Cardiac muscle cell (in vitro differentiated cells and primary cell): Measurements from ENCODE around the gene ZNF554. TPM values are rescaled to one million over a fixed set of nuclear protein-coding genes. Genes with fewer than 3 reads are reported as not detected.
"Not testable (repeated sequence)": the region's sequence is repeated elsewhere in the genome, so short reads cannot be mapped to it uniquely, and the experiment has no call there.

Experiments used
- DNase-seq, 2 donors: peaks; one replicate each; pipeline versions ENCODE4 v3.0.0 to v3.0.0-alpha.2; 2010 to 2017; ENCODE audit warnings: low read depth in 1 of 2, low spot score in 1 of 2
- H3K27ac ChIP-seq: fragments of 200-600 bp; sonication (generic); 2 replicates; pipeline ENCODE4 v1.5.1; 2016
- H3K27me3 ChIP-seq: fragments of 200-600 bp; sonication (generic); 2 replicates; pipeline ENCODE4 v1.6.0; 2016; ENCODE audit warnings: control low read depth
- H3K36me3 ChIP-seq: fragments of 200-600 bp; sonication (generic); 2 replicates; pipeline ENCODE4 v1.5.1; 2016; ENCODE audit warnings: control low read depth
- H3K4me1 ChIP-seq: fragments of 200-600 bp; sonication (generic); 2 replicates; pipeline ENCODE4 v1.8.1; 2017; ENCODE audit warnings: low read depth, mild to moderate bottlenecking, mixed run types
- H3K4me3 ChIP-seq: fragments of 200-600 bp; sonication (generic); 2 replicates; pipeline ENCODE4 v1.5.1; 2016; ENCODE audit warnings: mild to moderate bottlenecking
- H3K9me3 ChIP-seq: fragments of 200-600 bp; sonication (generic); 2 replicates; pipeline ENCODE4 v1.5.1; 2017; ENCODE audit warnings: low read depth, mild to moderate bottlenecking, control low read depth
- polyA plus RNA-seq: library from polyadenylated mRNA; unstranded; fragments of >200 nt; fragmentation: Nextera tagmentation; extraction: Ambion mirVana; gene quantifications from 2 replicates; pipeline ENCODE4 v1.2.1, GENCODE V29; 2016
- total RNA-seq: library from RNA; depleted of rRNA; stranded (reverse); fragments of >200 nt; gene quantifications from 2 replicates; pipeline ENCODE4 v1.2.3, GENCODE V29; 2016
- TF ChIP-seq, protein P1 (sequence below): IDR thresholded peaks from 2 replicates; pipeline ENCODE4 v1.5.1; 2012; ENCODE audit warnings: low read depth, mild to moderate bottlenecking, low read length

ZNF554 gene
- total and polyA plus RNA-seq, 2 experiments from 2014 or later: 11.1 to 18.2 TPM

DNA sequence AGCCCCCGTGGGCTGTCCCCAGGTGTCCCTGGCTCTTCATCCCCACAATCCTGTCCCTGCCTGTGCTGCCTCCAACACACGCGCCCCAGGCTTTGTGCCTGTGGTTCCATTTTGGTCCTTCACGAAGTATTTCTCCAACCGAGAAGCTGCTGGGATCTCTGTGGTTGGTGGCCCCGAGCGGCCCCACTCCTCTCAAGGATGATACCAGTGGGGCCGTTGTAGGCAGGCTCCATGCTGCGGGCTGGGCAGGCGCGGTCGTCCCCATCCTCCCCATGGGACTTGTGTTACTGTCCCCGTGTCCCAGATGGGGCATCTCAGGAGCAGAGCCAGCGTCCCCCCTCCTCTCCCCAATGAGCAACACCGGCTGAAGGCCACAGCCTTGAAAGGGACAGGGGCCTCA is 3.7 kb upstream of the ZNF554 start:
- Histone ChIP-seq H3K4me3 (no peak overlapping the region), H3K9me3 (no peaks in the 10 kb centered on the region), H3K27me3 (no peaks in the 10 kb centered on the region), H3K4me1 (no peaks in the 10 kb centered on the region), H3K27ac (no peak overlapping the region), H3K36me3 (peaks cover 8% of the 10 kb centered on the region)
- TF ChIP-seq, protein P1, sequence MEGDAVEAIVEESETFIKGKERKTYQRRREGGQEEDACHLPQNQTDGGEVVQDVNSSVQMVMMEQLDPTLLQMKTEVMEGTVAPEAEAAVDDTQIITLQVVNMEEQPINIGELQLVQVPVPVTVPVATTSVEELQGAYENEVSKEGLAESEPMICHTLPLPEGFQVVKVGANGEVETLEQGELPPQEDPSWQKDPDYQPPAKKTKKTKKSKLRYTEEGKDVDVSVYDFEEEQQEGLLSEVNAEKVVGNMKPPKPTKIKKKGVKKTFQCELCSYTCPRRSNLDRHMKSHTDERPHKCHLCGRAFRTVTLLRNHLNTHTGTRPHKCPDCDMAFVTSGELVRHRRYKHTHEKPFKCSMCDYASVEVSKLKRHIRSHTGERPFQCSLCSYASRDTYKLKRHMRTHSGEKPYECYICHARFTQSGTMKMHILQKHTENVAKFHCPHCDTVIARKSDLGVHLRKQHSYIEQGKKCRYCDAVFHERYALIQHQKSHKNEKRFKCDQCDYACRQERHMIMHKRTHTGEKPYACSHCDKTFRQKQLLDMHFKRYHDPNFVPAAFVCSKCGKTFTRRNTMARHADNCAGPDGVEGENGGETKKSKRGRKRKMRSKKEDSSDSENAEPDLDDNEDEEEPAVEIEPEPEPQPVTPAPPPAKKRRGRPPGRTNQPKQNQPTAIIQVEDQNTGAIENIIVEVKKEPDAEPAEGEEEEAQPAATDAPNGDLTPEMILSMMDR: no peak
- no peak for DNase-seq

DNA sequence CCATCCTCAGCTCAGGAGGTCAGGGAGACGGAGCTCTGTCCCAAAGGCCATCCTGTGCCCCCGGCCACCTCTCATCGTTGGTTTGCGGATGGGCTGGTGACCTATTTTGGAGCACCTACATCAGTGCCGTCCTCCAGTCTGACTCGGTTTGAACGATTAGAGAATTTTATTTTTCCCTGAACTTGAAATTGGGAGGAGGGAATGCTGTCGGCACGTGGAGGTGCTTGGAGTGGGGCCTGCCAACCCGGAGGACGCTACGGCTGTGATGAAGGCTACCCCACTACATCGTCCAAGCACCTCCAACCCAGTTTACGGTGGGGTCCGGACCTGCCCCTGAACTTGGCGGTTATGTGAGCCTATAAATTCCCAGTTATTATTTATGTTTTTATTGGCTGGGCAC is 3.0 kb upstream of the ZNF554 start:
- Histone ChIP-seq H3K36me3 (peaks cover 5% of the 10 kb centered on the region), H3K27me3 (no peaks in the 10 kb centered on the region), H3K4me1 (no peaks in the 10 kb centered on the region), H3K9me3 (no peaks in the 10 kb centered on the region), H3K27ac (no peak overlapping the region), H3K4me3 (no peak overlapping the region)
- no peak for DNase-seq
- TF ChIP-seq, protein P1: no peak

DNA sequence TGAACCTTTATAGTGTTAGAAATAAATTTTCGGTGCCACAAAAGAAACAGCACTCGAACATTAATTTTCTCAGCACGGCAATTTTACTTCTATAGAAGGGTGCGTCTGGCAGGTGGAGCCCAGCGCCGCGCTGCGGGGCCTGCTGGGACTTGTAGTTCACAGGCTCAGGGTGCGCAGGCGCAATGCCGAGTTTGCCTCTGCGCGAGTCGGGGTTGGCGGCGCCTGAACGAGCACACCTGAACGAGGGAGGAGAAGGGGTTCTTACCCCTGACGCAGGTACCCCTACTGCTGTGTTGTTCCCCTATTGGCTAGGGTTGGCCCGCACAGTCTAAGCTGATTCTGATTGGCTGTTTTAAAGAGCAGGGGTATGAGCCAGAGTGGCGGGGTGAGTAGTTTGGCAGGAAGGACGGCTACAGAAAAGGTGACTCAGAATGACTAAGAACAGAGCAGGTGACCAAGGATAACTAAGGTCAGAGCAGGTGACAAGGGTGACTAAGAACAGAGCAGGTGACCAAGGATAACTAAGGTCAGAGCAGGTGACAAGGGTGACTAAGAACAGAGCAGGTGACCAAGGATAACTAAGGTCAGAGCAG is 2.3 kb upstream of the ZNF554 start:
- H3K36me3 ChIP-seq, H3K27me3 ChIP-seq, DNase-seq, H3K27ac ChIP-seq, H3K4me1 ChIP-seq, H3K9me3 ChIP-seq, H3K4me3 ChIP-seq: not testable (repeated sequence)

DNA sequence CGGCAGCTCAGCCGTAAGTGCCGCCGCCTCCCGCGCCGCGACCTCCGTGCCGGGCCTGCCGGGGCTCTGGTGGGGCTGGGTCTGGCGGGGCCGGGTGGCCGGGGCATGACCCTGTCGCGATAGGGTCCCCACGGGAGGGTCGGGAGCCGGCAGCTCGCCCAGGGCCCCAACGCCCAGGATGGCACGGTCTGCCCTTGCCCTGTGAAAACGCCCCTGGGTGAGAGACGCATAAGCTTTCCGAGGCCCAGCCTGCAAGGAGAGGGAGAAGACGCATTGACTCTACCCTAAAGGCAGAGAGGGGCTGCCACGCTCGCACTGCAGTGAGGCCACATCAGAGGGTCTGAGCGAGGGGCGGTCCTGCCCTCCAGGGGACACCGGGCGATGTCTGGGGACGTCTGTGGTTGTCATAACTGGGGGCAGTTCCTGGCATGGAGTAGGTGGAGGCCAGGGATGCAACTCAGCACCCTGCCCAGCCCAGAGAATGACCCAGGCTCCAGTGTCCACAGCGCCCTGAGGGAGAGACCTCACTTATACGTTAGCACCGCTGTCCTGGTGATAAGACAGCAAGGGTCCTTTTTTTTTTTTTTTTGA is 539 bp downstream of the ZNF554 start:
- DNase-seq: peak in 1 of 2 donors; percentile 52
- H3K4me3 ChIP-seq: peak overlapping the region; percentile 78
- no peaks in the 10 kb centered on the region for H3K9me3 ChIP-seq
- no peaks in the 10 kb centered on the region for H3K27me3 ChIP-seq
- H3K36me3 ChIP-seq: no peaks in the 10 kb centered on the region
- H3K27ac ChIP-seq: peak overlapping the region; percentile 83
- no peaks in the 10 kb centered on the region for H3K4me1 ChIP-seq
- TF ChIP-seq, protein P1: no peak

DNA sequence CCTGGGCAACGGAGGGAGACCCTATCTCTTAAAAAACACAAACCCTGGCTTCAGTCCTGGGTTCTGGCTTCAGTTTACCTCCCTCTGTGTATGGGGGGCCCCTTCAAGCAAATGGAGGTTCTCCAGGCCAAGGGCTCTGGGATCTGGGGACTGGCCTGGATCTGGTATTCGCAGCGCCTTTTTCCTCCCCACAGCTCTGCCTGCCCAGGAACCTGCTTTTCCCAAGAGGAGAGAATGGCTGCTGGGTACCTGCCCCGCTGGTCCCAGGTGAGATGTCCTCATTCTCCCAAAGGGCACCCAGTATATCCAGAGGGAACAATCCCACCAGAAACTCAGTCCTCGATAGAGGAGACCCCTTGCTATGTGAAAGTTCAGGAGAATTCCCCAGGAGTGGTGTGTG is 3.2 kb downstream of the ZNF554 start:
- Histone ChIP-seq H3K36me3 (peaks cover 4% of the 10 kb centered on the region), H3K4me1 (no peaks in the 10 kb centered on the region), H3K9me3 (no peaks in the 10 kb centered on the region), H3K27me3 (no peaks in the 10 kb centered on the region), H3K4me3 (no peak overlapping the region), H3K27ac (no peak overlapping the region)
- TF ChIP-seq, protein P1: no peak
- DNase-seq: no peak

DNA sequence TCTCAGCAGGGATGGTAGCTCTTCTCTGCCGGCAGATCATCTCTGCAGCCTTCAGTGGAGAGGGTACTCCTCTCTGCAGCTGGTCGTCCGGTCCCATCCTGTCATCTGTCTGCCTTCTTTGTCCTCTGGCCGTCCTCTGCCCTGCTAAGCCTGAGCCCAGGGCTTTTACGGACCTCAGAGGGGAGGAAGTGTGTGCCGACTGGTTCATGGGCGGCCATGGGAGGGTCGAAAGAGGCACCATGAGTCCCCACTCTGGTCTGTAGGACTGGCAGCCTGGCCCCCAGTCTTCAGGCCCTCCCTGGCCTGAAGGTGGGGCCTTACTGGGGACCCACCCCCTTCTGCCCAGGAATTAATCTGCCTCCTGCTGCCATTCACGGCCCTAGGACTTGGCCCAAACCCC is 4.0 kb downstream of the ZNF554 start:
- Histone ChIP-seq H3K27ac (no peak overlapping the region), H3K4me3 (no peak overlapping the region), H3K4me1 (no peaks in the 10 kb centered on the region), H3K27me3 (no peaks in the 10 kb centered on the region), H3K9me3 (no peaks in the 10 kb centered on the region), H3K36me3 (peaks cover 4% of the 10 kb centered on the region)
- TF ChIP-seq, protein P1: no peak
- DNase-seq: no peak
